Measurements from ENCODE around the gene KCNQ1. TPM values are rescaled to one million over a fixed set of nuclear protein-coding genes. Genes with fewer than 3 reads are reported as not detected.

KCNQ1 gene
- total and polyA plus RNA-seq, 2 experiments from 2014 or later: 0.45 to 0.87 TPM

DNA sequence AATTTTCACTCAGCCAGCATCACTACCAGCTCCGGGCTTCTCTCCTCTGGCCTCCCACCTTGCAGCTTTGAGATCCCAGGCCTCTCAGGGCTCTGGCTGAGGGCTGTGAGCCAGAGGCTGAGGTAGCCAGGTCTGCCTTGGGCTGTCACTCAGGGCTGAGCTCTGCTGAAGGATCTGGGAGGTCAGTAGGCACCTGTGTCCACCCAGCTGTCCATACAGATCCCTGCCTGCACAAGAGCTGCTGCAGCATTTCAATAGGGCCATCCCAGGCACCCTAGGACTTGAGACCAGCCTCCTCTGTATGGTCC is 242.4 kb downstream of the KCNQ1 start:
- Histone ChIP-seq H3K4me3 (no peak overlapping the region), H4K20me1 (replicated peaks; ENCODE audit: insufficient read depth) (peaks cover 21% of the 10 kb centered on the region), H3K4me2 (0 out of 2 replicates have a peak overlapping the region, but pooled peaks have one; percentile 43), H3K27ac (ENCODE audit: low read depth) (no peak overlapping the region), H3F3A (replicated peaks; ENCODE audit: low read depth) (no peaks in the 10 kb centered on the region), H3K27me3 (ENCODE audit: insufficient read depth) (no peaks in the 10 kb centered on the region), H2AFZ (no peak overlapping the region), H3K79me2 (replicated peaks; ENCODE audit: insufficient read depth) (peaks cover 91% of the 10 kb centered on the region), H3K36me3 (ENCODE audit: insufficient read depth) (no peaks in the 10 kb centered on the region), H3K4me1 (ENCODE audit: insufficient read depth) (peaks cover 59% of the 10 kb centered on the region), H3K9me2 (ENCODE audit: insufficient read depth) (no peaks in the 10 kb centered on the region)
- no peak for TF ChIP-seq REST (IDR thresholded peaks at IDR 0.05; ENCODE audit: unreplicated experiment)
- TF ChIP-seq ZNF331 (CRISPR knock-in tag; IDR thresholded peaks at IDR 0.05; ENCODE audit: low read depth): no peak
- no peak for TF ChIP-seq NANOG (IDR thresholded peaks at IDR 0.05; ENCODE audit: borderline replicate concordance)
- TF ChIP-seq, protein P1, sequence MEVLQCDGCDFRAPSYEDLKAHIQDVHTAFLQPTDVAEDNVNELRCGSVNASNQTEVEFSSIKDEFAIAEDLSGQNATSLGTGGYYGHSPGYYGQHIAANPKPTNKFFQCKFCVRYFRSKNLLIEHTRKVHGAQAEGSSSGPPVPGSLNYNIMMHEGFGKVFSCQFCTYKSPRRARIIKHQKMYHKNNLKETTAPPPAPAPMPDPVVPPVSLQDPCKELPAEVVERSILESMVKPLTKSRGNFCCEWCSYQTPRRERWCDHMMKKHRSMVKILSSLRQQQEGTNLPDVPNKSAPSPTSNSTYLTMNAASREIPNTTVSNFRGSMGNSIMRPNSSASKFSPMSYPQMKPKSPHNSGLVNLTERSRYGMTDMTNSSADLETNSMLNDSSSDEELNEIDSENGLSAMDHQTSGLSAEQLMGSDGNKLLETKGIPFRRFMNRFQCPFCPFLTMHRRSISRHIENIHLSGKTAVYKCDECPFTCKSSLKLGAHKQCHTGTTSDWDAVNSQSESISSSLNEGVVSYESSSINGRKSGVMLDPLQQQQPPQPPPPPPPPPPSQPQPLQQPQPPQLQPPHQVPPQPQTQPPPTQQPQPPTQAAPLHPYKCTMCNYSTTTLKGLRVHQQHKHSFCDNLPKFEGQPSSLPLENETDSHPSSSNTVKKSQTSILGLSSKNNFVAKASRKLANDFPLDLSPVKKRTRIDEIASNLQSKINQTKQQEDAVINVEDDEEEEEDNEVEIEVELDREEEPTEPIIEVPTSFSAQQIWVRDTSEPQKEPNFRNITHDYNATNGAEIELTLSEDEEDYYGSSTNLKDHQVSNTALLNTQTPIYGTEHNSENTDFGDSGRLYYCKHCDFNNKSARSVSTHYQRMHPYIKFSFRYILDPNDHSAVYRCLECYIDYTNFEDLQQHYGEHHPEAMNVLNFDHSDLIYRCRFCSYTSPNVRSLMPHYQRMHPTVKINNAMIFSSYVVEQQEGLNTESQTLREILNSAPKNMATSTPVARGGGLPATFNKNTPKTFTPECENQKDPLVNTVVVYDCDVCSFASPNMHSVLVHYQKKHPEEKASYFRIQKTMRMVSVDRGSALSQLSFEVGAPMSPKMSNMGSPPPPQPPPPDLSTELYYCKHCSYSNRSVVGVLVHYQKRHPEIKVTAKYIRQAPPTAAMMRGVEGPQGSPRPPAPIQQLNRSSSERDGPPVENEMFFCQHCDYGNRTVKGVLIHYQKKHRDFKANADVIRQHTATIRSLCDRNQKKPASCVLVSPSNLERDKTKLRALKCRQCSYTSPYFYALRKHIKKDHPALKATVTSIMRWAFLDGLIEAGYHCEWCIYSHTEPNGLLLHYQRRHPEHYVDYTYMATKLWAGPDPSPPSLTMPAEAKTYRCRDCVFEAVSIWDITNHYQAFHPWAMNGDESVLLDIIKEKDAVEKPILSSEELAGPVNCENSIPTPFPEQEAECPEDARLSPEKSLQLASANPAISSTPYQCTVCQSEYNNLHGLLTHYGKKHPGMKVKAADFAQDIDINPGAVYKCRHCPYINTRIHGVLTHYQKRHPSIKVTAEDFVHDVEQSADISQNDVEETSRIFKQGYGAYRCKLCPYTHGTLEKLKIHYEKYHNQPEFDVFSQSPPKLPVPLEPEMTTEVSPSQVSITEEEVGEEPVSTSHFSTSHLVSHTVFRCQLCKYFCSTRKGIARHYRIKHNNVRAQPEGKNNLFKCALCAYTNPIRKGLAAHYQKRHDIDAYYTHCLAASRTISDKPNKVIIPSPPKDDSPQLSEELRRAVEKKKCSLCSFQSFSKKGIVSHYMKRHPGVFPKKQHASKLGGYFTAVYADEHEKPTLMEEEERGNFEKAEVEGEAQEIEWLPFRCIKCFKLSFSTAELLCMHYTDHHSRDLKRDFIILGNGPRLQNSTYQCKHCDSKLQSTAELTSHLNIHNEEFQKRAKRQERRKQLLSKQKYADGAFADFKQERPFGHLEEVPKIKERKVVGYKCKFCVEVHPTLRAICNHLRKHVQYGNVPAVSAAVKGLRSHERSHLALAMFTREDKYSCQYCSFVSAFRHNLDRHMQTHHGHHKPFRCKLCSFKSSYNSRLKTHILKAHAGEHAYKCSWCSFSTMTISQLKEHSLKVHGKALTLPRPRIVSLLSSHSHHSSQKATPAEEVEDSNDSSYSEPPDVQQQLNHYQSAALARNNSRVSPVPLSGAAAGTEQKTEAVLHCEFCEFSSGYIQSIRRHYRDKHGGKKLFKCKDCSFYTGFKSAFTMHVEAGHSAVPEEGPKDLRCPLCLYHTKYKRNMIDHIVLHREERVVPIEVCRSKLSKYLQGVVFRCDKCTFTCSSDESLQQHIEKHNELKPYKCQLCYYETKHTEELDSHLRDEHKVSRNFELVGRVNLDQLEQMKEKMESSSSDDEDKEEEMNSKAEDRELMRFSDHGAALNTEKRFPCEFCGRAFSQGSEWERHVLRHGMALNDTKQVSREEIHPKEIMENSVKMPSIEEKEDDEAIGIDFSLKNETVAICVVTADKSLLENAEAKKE (CRISPR knock-in tag; IDR thresholded peaks at IDR 0.05): no peak
- TF ChIP-seq CREB1 (CRISPR knock-in tag; IDR thresholded peaks at IDR 0.05; ENCODE audit: low read depth): no peak
- TF ChIP-seq STAT1 (IDR thresholded peaks at IDR 0.05; ENCODE audit: unreplicated experiment): no peak
- TF ChIP-seq EZH2 (IDR thresholded peaks at IDR 0.05; ENCODE audit: low read depth, unreplicated experiment): no peak
- TF ChIP-seq, protein P2, sequence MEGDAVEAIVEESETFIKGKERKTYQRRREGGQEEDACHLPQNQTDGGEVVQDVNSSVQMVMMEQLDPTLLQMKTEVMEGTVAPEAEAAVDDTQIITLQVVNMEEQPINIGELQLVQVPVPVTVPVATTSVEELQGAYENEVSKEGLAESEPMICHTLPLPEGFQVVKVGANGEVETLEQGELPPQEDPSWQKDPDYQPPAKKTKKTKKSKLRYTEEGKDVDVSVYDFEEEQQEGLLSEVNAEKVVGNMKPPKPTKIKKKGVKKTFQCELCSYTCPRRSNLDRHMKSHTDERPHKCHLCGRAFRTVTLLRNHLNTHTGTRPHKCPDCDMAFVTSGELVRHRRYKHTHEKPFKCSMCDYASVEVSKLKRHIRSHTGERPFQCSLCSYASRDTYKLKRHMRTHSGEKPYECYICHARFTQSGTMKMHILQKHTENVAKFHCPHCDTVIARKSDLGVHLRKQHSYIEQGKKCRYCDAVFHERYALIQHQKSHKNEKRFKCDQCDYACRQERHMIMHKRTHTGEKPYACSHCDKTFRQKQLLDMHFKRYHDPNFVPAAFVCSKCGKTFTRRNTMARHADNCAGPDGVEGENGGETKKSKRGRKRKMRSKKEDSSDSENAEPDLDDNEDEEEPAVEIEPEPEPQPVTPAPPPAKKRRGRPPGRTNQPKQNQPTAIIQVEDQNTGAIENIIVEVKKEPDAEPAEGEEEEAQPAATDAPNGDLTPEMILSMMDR (conservative IDR thresholded peaks at IDR 0.05; ENCODE audit: low read depth in 2 of 2): no peak
- TF ChIP-seq JUNB (IDR thresholded peaks at IDR 0.05; ENCODE audit: unreplicated experiment): no peak
- TF ChIP-seq ZNF114 (CRISPR knock-in tag; IDR thresholded peaks at IDR 0.05): no peak
- TF ChIP-seq, protein P3, sequence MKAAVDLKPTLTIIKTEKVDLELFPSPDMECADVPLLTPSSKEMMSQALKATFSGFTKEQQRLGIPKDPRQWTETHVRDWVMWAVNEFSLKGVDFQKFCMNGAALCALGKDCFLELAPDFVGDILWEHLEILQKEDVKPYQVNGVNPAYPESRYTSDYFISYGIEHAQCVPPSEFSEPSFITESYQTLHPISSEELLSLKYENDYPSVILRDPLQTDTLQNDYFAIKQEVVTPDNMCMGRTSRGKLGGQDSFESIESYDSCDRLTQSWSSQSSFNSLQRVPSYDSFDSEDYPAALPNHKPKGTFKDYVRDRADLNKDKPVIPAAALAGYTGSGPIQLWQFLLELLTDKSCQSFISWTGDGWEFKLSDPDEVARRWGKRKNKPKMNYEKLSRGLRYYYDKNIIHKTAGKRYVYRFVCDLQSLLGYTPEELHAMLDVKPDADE (IDR thresholded peaks at IDR 0.05): no peak
- TF ChIP-seq EZH2phosphoT487 (IDR thresholded peaks at IDR 0.05; ENCODE audit: unreplicated experiment): no peak
- Mint-ChIP-seq H3K27me3 (ENCODE audit: insufficient read depth, low read depth, poor library complexity) (peaks cover 15% of the 10 kb centered on the region), H3K27ac (no peak overlapping the region), H3K4me1 (peaks cover 77% of the 10 kb centered on the region), H3K4me3 (no peak overlapping the region), H3K36me3 (ENCODE audit: low read depth) (peaks cover 13% of the 10 kb centered on the region), H3K9me3 (no peaks in the 10 kb centered on the region; the same call in 1 of the 3 replicates)
- ATAC-seq: no peak
- no peak for DNase-seq (ENCODE audit: low spot score)

All from GM23338 (cell line).